Brain microvascular endothelial cell (primary cell): ENCODE data around the gene PPP2R5D.
A peak's percentile ranks its signal among the peaks of the same experiment; 100 is the strongest.

Experiments used
- DNase-seq: peaks from one replicate; pipeline ENCODE4 v3.0.0-alpha.2; 2020
- H3K27ac ChIP-seq: fragments of 250-450 bp; sonication (Bioruptor Pico); 2 replicates; pipeline ENCODE4 v1.5.1; 2020; ENCODE audit warnings: mild to moderate bottlenecking, moderate library complexity
- H3K27me3 ChIP-seq: fragments of 250-450 bp; sonication (Bioruptor Pico); replicated peaks from 2 replicates; pipeline ENCODE4 v1.5.1; 2020; ENCODE audit warnings: mild to moderate bottlenecking
- H3K36me3 ChIP-seq: fragments of 250-450 bp; sonication (Bioruptor Pico); replicated peaks from 2 replicates; pipeline ENCODE4 v1.5.1; 2020; ENCODE audit warnings: mild to moderate bottlenecking
- H3K4me3 ChIP-seq: 2 replicates; pipeline ENCODE4 v1.5.1; 2011; ENCODE audit warnings: low read depth, mild to moderate bottlenecking, control low read depth, low read length, moderate library complexity
- CTCF ChIP-seq: IDR thresholded peaks from 2 replicates; pipeline ENCODE4 v1.5.1; 2011; ENCODE audit warnings: low read depth, mild to moderate bottlenecking, moderate library complexity, low read length, control low read depth, inconsistent platforms; ENCODE audit errors: missing control alignments
- in situ Hi-C: cut with HindIII; loops from 2 replicates; pipeline ENCODE4 v1.10.0; 2017; ENCODE audit warnings: low sequenced_read_pairs, low pct_ligation_motif_present

PPP2R5D gene

DNA sequence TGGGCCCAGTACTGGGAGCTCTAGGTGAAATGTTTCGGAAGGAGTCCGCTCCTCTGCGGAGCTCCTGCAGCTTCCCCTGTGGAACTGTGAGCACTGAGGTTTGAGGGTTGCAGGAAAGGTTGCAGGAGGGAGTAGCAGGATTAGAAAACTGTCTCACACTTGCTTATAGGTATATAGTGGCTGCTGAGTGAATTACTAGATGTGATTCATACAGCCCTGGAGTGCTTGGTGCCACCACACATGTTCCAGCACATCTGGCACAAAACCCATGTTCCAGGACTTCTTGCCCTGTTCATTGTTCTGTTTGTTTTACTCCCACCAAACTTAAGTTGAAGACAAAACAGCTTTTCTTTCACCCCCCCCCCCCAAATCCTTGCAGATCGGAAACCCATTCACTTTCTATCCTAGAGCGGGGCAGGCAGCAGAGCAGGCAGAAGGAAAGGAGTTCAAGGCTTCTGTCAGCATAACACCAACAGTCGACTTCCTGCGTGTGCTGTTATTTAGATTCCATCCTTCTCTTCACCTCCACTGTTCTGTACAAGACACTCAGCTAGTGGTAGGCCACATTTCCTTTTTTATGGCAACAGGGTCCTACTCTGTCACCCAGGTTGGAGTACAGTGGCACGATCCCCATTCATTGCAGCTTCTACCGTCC lies 4.7 kb upstream of the PPP2R5D start:
- in situ Hi-C loops: no loop called here
- DNase-seq: peak; percentile 23
- Histone ChIP-seq H3K27ac (peak overlapping the region; percentile 71), H3K4me3 (peak overlapping the region; percentile 79), H3K36me3 (no peaks in the 10 kb centered on the region), H3K27me3 (no peaks in the 10 kb centered on the region)
- TF ChIP-seq CTCF: no peak

DNA sequence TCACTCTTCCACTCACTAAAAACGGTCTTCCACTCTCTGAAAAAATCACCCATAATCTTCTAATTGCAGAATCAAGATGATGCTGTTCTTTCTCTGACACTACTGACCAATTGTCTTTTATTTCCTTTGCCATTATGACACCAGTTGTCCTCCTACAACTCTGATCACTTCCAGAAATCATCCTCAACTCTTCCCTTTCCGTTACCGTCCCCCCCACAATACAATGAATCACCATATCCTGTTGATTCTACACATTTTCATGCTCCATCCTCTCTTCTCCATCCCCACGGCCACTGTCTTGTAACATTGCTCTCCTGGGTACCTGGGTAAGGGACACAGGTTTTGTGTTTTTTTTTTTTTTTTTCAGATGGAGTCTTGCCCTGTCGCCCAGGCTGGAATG lies 2.5 kb upstream of the PPP2R5D start:
- Histone ChIP-seq H3K27ac (no peak overlapping the region), H3K4me3 (no peak overlapping the region), H3K27me3 (no peaks in the 10 kb centered on the region), H3K36me3 (no peaks in the 10 kb centered on the region)
- TF ChIP-seq CTCF: no peak
- in situ Hi-C loops: no loop called here
- DNase-seq: no peak

DNA sequence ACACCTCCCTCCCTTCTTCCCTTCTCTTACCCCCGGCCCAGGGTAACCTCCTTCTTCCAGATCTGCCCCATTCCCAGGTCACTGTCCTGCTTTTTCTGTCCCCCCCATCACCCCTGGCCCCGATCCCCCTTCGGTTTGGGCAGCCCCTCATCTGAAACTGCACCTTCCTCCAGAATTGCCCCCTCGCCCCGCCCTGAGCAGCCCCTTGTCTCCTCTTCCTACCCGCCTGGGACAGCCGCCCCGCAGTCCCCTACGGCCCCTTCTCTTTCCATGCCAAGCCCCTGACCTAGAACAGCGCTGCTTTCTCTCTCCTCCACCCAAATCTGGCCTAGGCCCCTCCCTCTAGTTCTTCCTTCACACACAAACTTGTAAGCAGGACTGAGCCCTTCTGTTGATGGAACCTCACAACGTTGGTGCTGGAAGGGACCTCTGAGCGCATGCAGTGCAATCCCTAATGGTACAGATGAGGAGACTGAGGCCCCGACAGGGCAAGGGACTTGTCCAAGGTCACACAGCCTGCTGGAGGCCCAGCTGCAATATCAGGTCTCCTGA lies 630 bp downstream of the PPP2R5D start:
- Histone ChIP-seq H3K4me3 (peak overlapping the region; percentile 81), H3K36me3 (peaks cover 2% of the 10 kb centered on the region), H3K27ac (no peak overlapping the region), H3K27me3 (no peaks in the 10 kb centered on the region)
- no peak for DNase-seq
- in situ Hi-C loops: no loop called here
- TF ChIP-seq CTCF: no peak

DNA sequence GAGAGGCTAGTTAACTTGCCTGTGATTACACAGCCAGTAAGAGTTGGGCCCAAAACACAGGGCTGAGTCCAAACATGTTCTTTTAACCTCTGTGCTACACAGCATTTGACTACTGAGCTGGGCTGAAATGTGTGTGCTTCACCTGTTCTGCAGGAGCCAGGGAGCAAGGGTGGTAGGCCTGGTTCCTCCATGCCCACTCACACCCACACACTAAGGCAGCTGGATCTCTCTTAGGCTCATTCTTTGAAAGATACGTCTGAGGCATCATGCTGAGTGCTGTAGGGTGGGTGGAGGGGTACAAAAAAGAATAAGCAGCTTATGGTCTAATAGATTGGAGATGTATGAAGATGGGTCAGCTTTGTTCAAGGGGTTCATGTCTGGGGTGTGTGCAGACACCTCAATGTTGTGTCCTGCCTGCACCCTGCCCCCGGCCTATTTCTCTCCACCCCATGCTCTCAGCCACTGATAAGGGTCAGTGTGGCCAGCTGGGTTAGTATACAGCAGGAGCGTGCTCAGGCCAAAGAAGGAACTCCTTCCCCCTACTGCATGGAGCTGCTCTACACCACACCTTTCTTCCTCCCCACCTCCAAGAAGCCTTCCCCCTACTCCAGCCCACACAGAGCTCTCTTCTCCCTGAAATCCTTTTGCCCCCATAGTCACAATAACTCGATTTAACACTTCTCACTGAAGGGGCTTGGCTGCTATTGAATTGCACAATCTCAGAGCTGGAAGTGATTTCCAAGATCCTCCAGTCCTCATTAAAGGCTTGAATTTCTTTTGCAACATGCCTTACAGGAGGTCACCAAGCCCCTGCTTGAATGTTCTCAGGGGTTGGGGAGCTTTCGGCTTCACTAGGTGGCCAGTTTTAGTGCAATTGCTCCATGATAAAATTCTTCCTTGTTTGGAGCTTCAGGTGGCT lies 3.4 kb downstream of the PPP2R5D start:
- in situ Hi-C loops: no loop called here
- Histone ChIP-seq H3K27ac (no peak overlapping the region), H3K27me3 (no peaks in the 10 kb centered on the region), H3K36me3 (peaks cover 16% of the 10 kb centered on the region), H3K4me3 (no peak overlapping the region)
- TF ChIP-seq CTCF: no peak
- no peak for DNase-seq

DNA sequence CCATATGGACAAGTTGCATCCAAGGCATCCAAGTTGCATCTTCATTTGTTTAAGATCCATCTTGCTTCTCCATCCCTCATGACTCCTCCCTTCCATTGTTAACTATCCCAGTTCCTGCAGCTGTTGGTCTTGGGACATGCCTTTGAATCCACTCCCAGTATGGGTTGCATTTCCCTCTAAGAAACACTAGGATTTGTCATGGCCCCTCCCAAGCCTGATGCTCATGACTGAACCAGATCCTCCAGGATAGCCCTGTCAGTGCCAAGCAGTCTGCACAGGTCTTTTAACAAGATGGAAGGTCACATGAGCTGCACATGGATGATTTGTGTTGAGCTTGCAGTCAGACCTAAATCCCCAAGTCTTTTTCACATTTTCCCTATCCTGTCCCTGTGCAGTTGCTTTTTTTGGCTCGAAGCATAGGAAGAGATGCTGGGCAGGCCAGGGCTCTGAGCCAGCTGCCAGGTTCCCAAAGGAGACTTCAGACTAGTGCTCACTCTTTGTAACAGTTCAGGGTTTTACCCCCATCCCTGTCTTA lies 4.2 kb downstream of the PPP2R5D start:
- in situ Hi-C loops: no loop called here
- TF ChIP-seq CTCF: no peak
- peaks cover 16% of the 10 kb centered on the region for H3K36me3 ChIP-seq

More for the DNA sequence above, 4.2 kb downstream of the PPP2R5D start:
- no peak overlapping the region for H3K4me3 ChIP-seq
- no peak overlapping the region for H3K27ac ChIP-seq
- no peak for DNase-seq
- H3K27me3 ChIP-seq: no peaks in the 10 kb centered on the region
